HG02870 (cell line): ENCODE measurements around the gene RALA.
"Not testable (repeated sequence)": the region's sequence is repeated elsewhere in the genome, so short reads cannot be mapped to it uniquely, and the experiment has no call there.

Experiments used
- ATAC-seq: cut with Tn5 transposase; IDR thresholded peaks from one replicate; pipeline ENCODE4 v1.9.1; 2021; ENCODE audit warnings: mild to moderate bottlenecking, moderate library complexity; ENCODE audit not compliant: unreplicated experiment

RALA gene

DNA sequence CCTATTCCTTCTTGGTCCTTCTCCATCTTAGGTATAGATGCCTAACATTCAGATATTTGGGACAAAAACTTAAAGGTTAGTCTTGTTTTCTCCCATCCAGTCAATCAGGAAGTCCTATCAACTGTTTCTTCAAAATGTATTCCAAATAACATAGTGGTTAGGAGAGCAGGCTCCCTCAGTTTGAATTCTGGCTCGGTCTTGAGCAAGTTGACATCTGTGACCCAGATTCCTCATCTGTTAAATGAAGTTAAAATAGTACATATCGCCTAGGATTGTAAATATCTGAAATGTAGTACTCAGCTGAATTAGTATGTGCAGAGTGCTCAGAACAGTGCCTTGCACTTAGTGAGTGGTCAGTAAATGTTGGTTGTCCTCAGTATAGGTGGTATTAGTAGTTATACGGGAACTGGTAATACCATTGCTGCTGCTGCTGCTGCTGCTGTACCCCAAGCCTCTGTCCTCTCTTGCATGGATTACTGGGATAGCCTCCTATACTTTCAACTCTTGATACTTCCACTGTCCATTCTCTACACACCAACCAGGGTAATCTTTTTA lies 58.6 kb downstream of the RALA start:
- no peak for ATAC-seq

DNA sequence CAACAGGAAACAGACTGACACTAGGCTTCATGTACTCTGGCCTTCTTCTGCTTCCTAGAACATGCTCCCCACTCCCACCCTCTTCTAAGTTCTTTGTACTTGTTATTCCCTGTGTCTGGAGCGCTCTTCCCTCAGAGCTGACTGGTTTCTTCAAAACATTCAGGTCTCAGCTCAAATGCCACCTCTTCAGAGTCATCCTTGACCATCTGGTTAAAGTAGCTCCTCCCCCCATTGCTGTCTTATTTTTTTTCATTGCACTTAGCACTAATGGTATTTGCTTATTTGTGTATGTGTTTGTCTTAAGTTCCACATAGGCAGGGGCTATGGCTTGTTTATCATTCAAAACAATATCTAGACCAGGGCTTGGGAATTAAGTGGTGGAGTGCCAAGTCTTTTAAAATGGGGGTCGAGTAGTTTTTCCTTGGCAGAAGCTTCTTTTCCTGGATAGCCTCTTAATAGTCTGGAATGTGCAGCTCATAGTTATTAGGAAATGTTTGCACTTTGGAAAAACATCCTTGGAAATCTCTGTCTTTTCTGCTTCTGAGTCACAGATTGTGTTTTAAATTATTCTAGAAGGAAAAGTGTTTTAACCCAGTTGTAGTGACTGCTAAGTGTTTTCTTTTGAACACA lies 60.0 kb downstream of the RALA start:
- ATAC-seq: no peak

- peak; percentile 91 for ATAC-seq
These were observed 63.0 kb downstream of the RALA start for GRCh38 chr7:39686261-39686924.

- ATAC-seq: no peak
These were observed 65.5 kb downstream of the RALA start for GRCh38 chr7:39688611-39689480.

- ATAC-seq: no peak
These were observed 68.4 kb downstream of the RALA start for GRCh38 chr7:39691821-39692220.

DNA sequence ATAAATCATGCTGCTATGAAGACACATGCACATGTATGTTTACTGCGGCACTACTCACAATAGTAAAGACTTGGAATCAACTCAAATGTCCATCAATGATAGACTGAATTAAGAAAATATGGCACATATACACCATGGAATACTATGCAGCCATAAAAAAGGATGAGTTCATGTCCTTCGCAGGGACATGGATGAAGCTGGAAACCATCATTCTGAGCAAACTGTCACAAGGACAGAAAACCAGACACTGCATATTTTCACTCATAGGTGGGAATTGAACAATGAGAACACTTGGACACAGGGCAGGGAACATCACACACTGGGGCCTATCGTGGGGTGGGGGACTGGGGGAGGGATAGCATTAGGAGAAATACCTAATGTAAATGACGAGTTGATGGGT lies 69.7 kb downstream of the RALA start:
- not testable (repeated sequence) for ATAC-seq

GRCh38 chr7:39693812-39694211 lies 70.4 kb downstream of the RALA start:
- no peak for ATAC-seq

- ATAC-seq: no peak
These were observed 72.6 kb downstream of the RALA start for GRCh38 chr7:39695852-39696586.

DNA sequence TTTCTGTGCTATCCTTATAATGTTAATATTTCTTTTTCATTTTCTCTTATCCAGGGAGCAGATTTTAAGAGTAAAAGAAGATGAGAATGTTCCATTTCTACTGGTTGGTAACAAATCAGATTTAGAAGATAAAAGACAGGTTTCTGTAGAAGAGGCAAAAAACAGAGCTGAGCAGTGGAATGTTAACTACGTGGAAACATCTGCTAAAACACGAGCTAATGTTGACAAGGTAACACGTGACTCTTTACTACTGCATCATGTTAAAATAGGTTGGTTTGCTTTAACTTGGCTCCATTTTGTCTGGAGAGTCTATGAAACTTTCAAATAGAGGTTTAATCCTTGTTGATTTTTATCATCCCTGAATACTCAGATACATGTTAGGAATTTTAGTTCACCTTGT lies 73.3 kb downstream of the RALA start:
- ATAC-seq: no peak

DNA sequence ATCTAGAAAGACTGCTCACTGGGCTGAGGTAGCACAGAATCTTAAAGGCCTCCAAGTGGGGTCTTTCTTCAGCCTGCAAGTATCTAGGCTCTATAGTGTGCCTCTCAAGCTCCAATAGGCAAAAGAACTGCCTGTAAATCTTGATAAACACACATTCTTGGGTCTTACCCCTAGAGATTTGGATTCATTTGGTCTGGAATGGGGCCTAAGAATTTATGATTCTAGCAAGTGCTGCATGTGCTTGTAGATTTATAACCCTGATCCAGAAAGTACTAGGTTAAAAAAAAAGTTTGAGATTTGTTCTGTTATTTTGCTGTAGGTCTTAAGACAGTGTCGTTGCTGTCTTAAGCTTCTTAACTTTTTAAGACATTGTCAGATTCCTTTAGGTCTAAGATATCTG lies 74.1 kb downstream of the RALA start:
- ATAC-seq: no peak

DNA sequence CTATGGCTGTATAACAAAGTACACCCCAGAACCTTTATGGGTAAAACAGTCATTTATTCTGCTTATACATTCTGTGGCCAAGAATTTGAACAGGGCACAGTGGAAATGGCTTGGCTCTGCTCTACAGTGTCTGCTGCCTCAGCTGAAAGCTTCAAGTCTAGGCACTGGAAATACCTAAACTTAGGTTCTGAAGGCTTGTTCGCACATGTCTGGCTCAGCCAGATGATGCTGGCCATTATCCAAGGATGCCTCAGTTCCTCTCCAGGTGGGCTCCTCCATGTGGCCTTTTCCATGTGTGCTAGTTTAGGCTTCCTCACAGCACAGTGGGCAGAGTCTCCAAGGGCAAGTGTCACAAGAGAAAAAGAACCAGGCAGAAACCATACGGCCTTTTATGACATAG lies 76.8 kb downstream of the RALA start:
- ATAC-seq: no peak

DNA sequence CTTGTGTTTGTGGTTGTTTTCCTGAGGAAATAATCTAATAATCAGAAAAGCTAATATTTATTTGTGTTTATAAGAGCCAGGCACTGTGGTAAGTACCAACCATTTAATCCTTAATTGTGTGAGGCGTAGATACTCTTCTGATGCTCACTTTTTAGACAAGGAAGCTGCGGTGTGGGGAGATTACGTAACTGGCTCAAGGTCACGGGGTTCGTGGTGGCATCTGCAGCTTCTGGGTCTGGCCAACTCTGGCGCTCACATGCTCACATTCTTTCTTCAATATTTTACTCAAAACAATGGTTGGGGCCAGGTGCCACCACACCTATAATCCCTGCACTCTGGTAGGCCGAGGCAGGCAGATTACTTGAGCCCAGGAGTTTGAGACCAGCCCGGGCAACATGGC lies 77.6 kb downstream of the RALA start:
- ATAC-seq: no peak

DNA sequence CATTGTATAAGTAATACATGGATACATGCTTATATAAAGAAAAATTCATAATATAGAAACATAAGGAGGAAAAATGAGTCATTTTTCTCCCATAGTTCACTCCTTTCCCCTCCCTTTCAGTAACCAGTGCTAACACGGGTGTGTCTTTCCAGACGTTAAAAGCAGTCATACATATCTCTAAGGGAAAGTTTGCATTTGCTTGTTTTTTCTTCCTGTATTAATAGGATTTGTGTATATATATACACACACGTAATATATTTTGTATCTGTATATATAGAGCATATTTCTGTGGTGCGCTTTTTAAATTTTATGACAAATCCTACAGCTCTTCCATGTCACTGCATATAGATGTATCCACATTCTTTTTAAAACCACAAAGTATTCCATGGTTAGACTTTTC lies 78.8 kb downstream of the RALA start:
- no peak for ATAC-seq

- ATAC-seq: no peak
These were observed 79.8 kb downstream of the RALA start for GRCh38 chr7:39703144-39703543.

DNA sequence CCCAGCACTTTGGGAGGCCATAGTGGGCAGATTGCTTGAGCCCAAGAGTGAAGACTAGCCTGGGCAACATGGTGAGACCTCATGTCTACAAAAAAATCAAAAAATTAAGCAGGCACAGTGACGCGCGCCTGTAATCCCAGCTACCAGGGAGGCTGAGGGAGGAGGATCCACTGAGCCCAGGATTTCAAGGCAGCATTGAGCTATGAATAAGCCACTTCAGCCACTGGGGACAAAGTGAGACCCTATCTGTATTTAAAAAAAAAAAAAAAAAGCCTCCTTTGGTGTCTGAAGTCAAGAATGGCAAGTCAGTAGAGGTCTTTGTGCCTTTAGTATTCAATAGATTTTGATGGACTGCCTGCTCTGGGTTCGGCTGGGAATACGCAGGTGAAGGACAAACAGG lies 85.7 kb downstream of the RALA start:
- no peak for ATAC-seq

GRCh38 chr7:39709768-39710311 lies 86.5 kb downstream of the RALA start:
- ATAC-seq: peak; percentile 76

DNA sequence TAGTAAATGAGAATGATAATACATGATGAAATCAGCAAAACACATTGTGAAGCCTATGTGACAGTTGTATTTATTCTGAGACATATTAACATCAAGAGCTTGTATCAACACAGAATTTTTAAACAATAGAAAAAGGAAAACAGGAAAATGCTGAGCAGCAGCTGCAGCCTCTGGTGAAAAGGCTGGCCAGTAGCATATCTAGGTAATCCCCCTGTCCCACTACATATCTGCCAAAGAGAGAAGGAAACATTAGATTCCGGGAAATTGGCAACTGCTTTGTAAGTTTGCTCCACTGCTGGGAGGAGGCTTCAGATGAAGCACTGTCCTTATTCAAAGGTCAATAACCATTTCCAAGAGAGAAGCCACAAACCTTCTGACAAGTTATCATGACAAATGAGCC lies 89.4 kb downstream of the RALA start:
- ATAC-seq: no peak

DNA sequence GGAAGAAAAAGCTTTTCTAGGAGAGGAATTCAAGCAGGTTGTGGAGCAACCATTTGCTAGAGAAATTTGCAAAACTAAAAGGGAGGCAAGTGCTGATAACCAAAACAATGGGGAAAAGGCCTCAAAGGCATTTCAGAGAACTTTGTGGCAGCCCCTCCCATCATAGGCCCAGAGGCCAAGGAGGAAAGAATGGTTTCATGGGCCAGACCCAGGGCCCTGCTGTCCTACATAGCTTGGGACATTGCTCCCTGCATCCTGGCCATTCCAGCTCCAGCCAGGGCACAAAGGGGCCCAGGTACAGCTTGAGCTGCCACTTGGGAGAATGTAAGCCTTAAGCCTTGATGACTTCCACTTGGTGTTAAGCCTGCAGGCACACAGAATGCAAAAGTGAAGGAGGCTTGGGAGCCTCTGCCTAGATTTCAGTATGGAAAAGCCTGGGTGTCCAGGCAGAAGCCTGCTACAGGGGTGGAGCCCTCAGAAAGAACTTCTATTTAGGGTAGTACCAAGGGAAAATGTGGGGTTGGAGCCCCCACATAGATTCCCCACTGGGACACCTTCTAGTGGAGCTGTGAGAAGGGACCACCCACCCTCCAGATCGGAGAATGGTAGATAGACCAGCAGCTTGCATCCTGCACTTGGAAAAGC lies 91.2 kb downstream of the RALA start:
- ATAC-seq: no peak

- no peak for ATAC-seq
These were observed 97.2 kb downstream of the RALA start for GRCh38 chr7:39720586-39720985.

DNA sequence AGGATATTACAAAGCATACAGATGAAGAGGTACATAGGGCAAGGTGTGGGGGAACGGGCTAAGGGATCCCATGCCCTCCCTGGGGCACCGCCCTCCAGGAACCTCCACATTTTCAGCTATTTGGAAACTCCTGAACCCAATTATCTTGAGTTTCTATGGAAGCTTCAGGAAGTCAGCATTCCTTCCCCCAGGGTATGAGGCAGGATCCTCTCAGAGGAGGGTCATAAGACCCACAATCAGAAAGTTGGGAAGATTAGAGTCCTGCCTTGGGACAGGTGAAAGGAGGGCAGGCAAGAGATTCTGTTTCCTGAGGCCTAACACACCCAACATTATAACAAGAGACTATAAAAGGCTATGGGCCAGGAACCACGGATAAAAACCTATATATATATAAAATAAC lies 98.0 kb downstream of the RALA start:
- ATAC-seq: no peak
